HL-60/S4 treated with phorbol 12-myristate 13-acetate at 8.2 ng/mL for 4 days and 3 days (cell line): ENCODE results near the gene PRRC2A.
"Not testable (repeated sequence)": the region's sequence is repeated elsewhere in the genome, so short reads cannot be mapped to it uniquely, and the experiment has no call there.

Experiments
- in situ Hi-C: fragments of 300-500 bp; cut with MboI; formaldehyde crosslinking; loops from 2 replicates; pipeline ENCODE4 v1.15.0; 2022; ENCODE audit warnings: low sequenced_read_pairs

PRRC2A gene

GRCh38 chr6:31585491-31585890 lies 35.0 kb upstream of the PRRC2A start:
- in situ Hi-C loops, result no loop called here

GRCh38 chr6:31586008-31586407 lies 34.5 kb upstream of the PRRC2A start, which contains the start of gene LST1:
LST1 (plus strand) TSS chr6:31586277; CDS start chr6:31587300, 1,023 bp downstream.
- in situ Hi-C loops, result no loop called here

DNA sequence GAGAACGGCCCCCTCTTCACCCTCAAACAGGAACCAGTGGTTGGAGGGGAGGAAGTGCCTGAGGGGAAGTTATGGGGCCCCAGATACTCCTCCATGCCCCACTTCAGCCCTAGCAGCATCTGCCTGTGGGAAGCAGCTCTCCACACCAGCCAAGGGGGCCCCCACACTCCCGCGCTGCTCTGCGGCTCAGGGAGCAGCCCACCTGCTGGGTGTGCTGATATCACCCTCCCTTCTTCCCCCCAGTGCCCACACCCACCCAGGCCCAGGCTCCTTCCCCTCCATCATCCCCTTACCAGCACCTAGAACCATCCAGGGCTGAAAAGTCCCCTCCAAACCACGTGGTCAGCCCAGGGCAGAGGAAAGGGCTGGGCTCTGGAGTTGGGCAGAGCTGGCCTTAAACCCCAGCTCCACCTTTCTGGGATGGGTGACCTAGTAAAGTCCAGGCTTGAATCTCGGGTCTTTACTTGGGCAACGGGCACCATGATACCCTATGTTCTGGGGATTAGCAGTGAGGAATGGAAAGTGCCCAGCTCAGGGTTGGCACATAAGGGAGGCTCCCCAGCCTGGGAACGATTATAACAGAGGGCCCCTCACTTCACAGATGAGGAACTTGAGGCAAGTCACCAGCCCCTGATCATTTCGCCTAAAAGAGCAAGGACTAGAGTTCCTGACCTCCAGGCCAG lies 33.8 kb upstream of the PRRC2A start:
- in situ Hi-C loops, result no loop called here

GRCh38 chr6:31587791-31588777 lies 32.4 kb upstream of the PRRC2A start:
- in situ Hi-C loops, result no loop called here

DNA sequence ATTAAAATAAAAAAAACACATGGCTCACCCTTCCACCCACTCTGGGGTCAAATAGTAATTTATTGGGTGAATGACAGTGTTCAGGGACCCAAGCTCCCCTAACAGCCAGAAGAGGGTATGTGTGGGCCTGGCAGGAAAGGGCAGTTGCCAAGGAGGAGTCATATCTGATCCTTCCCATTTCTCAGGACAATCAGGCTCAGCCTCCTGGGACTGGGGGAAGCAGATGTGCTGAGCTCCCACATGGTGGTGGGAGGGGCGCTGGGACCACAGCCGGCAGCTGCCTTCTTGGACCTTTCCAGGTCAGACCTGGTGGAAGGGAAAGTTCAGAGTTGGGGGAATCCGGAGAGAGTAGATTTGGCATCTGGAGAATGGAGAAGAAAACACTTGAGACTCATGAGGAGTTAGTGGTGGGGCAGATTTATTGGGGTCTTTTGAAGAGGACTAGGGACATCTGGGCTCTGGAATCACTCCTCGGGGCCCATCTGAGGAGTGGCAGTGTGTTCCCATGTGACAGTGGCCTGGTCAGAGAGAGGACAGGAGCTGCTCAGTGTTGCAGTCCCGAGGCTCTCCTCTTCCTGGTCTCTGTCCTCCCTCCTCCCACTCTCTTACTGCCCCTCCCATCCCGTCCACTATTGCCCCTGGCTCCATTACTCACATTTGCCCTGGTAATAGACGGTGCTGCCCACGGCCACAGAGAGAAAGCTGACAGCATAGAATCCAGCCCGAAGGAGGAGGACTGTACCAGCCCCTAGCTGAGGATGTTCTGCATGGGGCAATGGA lies 31.5 kb upstream of the PRRC2A start:
- in situ Hi-C loops, result no loop called here

- in situ Hi-C loops, result not testable (repeated sequence)
These were observed 29.8 kb upstream of the PRRC2A start for GRCh38 chr6:31590691-31591090.

- in situ Hi-C loops, result no loop called here
These were observed 28.1 kb upstream of the PRRC2A start for GRCh38 chr6:31592396-31592771.

GRCh38 chr6:31597006-31597405 lies 23.5 kb upstream of the PRRC2A start:
- in situ Hi-C loops, result loop anchor here (5.0 kb wide), 1 partner anchor 45 kb away; no protein-coding TSS in a partner anchor

GRCh38 chr6:31607317-31607716 lies 13.2 kb upstream of the PRRC2A start:
- in situ Hi-C loops, result no loop called here

- in situ Hi-C loops, result no loop called here
These were observed 10.8 kb upstream of the PRRC2A start for GRCh38 chr6:31609519-31610406.

- in situ Hi-C loops, result no loop called here
These were observed 9.5 kb upstream of the PRRC2A start for GRCh38 chr6:31610968-31611367.

DNA sequence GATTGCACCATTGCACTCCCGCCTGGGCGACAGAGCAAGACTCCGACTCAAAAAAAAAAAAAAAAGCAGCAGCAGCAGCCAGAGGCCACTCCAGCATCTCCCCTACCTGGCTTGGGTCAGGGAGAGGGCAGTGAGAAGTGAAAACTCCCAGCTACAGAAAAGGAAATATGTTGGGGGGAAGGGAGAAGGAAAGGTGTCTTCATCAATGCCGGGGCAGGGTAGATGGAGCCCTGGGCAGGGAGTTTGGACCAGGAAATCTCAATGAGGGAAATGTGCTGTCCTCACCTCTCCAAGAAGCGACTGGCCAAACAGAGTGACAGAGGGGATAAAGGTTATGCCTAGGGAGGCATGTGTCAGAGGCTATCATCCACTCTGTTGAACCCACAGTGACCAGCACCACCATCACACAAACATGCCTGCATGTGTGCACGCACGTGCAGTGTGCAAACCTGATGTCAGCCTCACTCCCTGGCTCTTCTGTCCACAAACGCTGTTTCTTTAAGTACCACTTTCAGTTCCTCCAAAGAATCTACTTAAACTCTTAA lies 6.4 kb upstream of the PRRC2A start:
- in situ Hi-C loops, result no loop called here

- in situ Hi-C loops, result no loop called here
These were observed 5.6 kb upstream of the PRRC2A start, which contains the start of gene AIF1 for GRCh38 chr6:31614684-31615578. AIF1 (plus strand) TSS chr6:31615234; CDS start chr6:31615330, 96 bp downstream.

DNA sequence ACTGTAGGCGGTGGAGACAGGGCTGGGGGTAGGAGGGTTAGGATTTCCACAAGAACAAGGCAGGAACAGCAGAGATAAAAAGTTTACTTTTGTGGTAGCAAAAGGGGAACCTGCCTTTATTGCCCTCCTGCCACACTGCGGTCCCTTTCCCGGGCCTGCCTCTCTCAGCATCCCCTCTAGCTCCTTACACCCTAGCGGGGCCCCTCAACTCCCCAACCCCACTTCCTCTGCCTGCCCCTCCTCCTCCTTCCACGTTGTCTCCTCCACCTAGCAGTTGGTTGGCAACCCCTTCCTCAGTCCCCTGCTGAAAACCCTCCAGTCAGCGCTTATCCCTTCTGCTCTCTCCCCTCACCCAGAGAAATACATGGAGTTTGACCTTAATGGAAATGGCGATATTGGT lies 4.8 kb upstream of the PRRC2A start:
- in situ Hi-C loops, result no loop called here

DNA sequence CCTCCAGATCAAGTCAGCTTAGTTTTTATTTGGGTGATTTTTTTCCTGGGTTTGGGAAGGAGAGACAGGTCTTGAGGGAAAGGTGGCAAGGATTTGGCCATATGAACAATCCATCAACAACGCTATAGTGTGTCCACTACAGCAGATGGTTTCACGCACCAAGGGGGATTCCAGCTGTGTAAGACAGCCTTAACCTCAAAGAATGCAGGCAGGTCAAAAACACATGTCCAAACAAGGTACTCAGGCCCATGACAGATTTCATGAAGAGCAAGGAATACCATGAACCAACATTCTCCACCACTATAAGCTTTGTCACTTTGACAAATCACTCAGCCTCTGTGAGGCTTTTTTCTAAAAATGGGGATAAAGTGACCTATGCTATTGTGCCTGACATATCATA lies 3.5 kb upstream of the PRRC2A start:
- in situ Hi-C loops, result no loop called here

DNA sequence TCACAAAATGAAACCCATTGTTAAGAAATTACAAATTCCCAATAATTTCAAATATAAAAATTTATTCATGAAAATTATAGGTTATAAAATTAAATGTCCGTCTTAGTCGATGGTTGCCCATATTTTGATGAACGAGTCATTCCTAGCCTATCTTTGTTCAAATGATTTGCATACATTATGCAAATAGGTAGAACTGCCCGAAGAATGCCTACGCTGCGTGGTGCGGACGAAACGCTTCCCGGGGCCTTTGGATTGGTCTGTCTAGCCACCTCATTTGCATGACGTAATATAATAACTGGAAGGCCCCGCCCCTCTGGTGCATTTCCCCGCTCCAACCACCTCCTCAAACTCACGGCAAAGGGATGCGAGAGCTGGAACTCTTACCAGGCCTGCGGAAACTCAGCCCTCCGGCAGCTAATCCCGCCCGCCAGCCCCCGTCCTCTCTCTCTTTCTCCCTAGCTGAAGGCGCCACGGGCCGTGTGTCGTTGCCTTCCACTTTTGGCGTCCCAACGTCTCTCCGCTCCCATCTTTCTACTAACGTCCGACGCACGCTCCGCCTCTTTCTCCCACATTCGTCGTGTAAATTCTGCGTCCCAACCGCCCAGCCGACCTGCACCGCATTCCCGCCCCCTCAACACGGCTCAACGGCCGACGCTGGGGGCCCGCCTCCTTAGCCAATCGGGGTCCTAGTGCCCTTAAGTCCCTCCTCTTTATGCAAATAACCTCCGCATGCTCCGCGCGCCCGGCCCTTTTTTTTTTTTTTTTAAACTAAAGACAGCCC lies 520 bp upstream of the PRRC2A start:
- in situ Hi-C loops, result no loop called here

DNA sequence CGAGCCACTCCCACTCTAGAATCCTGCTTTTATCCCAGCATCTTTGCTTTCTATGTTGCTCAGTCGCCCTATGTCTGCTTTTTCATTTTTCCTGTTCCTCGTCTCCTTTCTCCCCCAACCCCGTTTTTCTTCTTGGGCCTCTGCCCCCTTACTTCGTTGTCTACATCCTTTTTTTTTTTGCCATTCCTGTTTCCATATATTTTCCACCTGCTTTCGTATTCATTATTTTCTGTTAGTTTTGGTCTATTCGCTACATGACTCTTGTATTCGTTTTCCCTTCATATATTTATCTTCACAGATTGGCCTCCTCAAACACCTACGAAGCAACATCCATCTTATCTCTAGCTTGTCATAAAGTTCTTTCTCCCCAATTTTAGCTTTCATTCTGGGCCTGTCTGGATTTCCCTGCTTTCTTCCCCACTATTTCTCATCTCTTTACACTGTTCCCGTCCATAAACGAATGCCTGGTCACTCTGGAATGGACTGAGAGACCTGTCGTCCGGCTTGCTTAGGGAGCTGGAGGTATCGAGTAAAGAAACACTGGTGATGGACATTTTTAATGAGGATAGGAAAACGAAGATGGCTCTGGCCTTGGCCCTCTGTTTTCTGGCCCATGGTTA lies 915 bp downstream of the PRRC2A start:
- in situ Hi-C loops, result no loop called here

DNA sequence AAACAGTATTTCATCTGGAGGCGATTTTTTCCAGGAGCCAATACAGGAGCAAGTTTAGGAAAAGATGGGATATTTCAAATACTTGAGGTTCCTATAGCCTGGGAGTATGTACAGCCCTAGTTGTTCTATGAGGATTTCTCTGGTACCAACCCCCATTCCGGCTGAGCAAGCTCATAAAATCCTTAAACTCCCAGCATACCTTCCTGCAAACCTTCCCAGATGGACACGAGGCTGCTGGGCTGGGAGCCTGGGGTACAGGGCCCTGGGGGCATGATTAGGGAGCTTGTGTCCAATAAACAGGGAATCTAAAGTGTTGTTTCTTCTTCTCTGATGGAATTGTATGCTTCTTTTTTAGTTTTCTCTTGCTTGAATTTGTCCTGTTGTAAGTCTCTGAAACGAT lies 1.5 kb downstream of the PRRC2A start:
- in situ Hi-C loops, result no loop called here
